Gastroesophageal sphincter (tissue), 4 donors: ENCODE results near the gene IL2RG. TPM values are rescaled to one million over a fixed set of nuclear protein-coding genes. Genes with fewer than 3 reads are reported as not detected.

Experiments
- ATAC-seq: fragments of 150-250 bp; one replicate; pipeline ENCODE4 v1.9.1; 2016; ENCODE audit warnings: mild to moderate bottlenecking, moderate library complexity
- H3K27ac ChIP-seq, 4 donors: fragments of 200-600 bp; sonication (generic) in 3 of 4; 1 replicate in 3 of 4; 2 replicates in 1 of 4; pipeline ENCODE4 v1.5.1; 2016 to 2019
- H3K27me3 ChIP-seq: fragments of 200-600 bp; sonication (generic); one replicate; pipeline ENCODE4 v1.5.1; 2019
- H3K36me3 ChIP-seq, 2 donors: fragments of 200-600 bp; sonication (generic); one replicate each; pipeline ENCODE4 v1.5.1; 2019; ENCODE audit warnings: control low read depth in 1 of 2
- H3K4me1 ChIP-seq, 3 donors: fragments of 200-600 bp; sonication (generic); 1 replicate in 2 of 3; 2 replicates in 1 of 3; pipeline ENCODE4 v1.5.1; 2016 to 2019; ENCODE audit warnings: control low read depth in 2 of 3
- H3K4me3 ChIP-seq, 2 donors: fragments of 200-600 bp; sonication (generic); one replicate each; pipeline ENCODE4 v1.5.1; 2019; ENCODE audit warnings: mild to moderate bottlenecking in 1 of 2, moderate library complexity in 1 of 2
- H3K9me3 ChIP-seq, 3 donors: fragments of 200-600 bp; sonication (generic); one replicate each; pipeline ENCODE4 v1.5.1; 2017 to 2019; ENCODE audit warnings: control low read depth in 2 of 3
- EP300 ChIP-seq: sonication (generic); formaldehyde crosslinking; IDR thresholded peaks from one replicate; pipeline ENCODE4 v1.6.1; 2017; ENCODE audit warnings: antibody characterized with exemption, mild to moderate bottlenecking
- POLR2A ChIP-seq, 2 donors: fragments of 450-650 bp; IDR thresholded peaks; one replicate each; pipeline ENCODE4 v1.6.1; 2017; ENCODE audit warnings: antibody characterized with exemption in 2 of 2, mild to moderate bottlenecking in 2 of 2, moderate library complexity in 1 of 2
- POLR2AphosphoS5 ChIP-seq: sonication (generic); formaldehyde crosslinking; IDR thresholded peaks from one replicate; pipeline ENCODE4 v1.6.1; 2017; ENCODE audit warnings: antibody characterized with exemption
- WGBS, 2 donors: methylation state at CpG; one replicate each; pipeline ENCODE4 v1.1.5; 2018; ENCODE audit warnings: low coverage in 1 of 2; 5-methylcytosine and 5-hydroxymethylcytosine counted together
- total RNA-seq, 4 donors: library from RNA; depleted of rRNA; stranded (reverse); fragments of >200 nt; gene quantifications; one replicate each; pipeline ENCODE4 v1.1.0, GENCODE V29; 2016
- TF ChIP-seq, protein P1 (sequence below), 4 experiments: fragments of 200-600 bp in 2 of 4; fragments of 450-650 bp in 2 of 4; sonication (generic) in 1 of 4; IDR thresholded peaks; one replicate each; pipeline ENCODE4 v1.5.1; 2017 to 2019; ENCODE audit warnings: antibody characterized with exemption in 4 of 4, mild to moderate bottlenecking in 2 of 4, moderate library complexity in 2 of 4

IL2RG gene
- total RNA-seq, 4 donors from 2014 or later: 0.62 to 6.3 (median 3.7) TPM

GRCh38 chrX:71098951-71099506, 12.3 kb downstream of the IL2RG start:
- Histone ChIP-seq H3K4me3 (no peak overlapping the region), H3K36me3 (peaks cover 0 to 6% of the 10 kb centered on the region in 2 donors), H3K9me3 (no peaks in the 10 kb centered on the region), H3K4me1 (peaks cover 0 to 26% (median 0%) of the 10 kb centered on the region in 3 donors), H3K27ac (no peak overlapping the region), H3K27me3 (no peaks in the 10 kb centered on the region)
- no peak for ATAC-seq
- TF ChIP-seq, protein P1, sequence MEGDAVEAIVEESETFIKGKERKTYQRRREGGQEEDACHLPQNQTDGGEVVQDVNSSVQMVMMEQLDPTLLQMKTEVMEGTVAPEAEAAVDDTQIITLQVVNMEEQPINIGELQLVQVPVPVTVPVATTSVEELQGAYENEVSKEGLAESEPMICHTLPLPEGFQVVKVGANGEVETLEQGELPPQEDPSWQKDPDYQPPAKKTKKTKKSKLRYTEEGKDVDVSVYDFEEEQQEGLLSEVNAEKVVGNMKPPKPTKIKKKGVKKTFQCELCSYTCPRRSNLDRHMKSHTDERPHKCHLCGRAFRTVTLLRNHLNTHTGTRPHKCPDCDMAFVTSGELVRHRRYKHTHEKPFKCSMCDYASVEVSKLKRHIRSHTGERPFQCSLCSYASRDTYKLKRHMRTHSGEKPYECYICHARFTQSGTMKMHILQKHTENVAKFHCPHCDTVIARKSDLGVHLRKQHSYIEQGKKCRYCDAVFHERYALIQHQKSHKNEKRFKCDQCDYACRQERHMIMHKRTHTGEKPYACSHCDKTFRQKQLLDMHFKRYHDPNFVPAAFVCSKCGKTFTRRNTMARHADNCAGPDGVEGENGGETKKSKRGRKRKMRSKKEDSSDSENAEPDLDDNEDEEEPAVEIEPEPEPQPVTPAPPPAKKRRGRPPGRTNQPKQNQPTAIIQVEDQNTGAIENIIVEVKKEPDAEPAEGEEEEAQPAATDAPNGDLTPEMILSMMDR (IDR thresholded peaks at IDR 0.05): no peak
- TF ChIP-seq POLR2A (IDR thresholded peaks at IDR 0.05): no peak
- no peak for TF ChIP-seq EP300
- no peak for TF ChIP-seq POLR2AphosphoS5
- whole genome bisulfite sequencing, 2 donors: 62 to 79% methylated on average over 4 of the region's 5 CpGs

DNA sequence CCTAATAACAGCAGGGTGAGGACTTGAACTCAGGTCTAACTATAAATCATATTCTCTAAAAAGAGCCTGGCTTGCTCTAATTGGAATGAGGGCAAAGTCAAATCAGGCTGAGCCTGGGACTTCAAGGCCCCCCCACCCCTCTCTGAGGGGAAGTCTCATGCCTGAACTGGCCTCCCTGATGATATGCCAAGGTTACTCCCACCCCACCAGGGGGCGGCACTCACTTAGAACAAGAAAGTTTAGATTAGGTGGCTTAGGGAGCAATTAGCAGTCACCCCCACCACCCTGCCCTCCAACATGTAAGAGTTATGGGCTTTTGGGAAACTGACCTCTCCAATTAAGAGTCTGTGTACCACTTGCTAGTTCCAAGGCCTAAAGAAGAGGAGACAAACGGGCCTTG, 13.1 kb downstream of the IL2RG start:
- no peaks in the 10 kb centered on the region for H3K9me3 ChIP-seq
- no peak for ATAC-seq
- peaks cover 0 to 26% (median 0%) of the 10 kb centered on the region in 3 donors for H3K4me1 ChIP-seq
- H3K4me3 ChIP-seq: no peak overlapping the region
- H3K27ac ChIP-seq: no peak overlapping the region
- peaks cover 0 to 6% of the 10 kb centered on the region in 2 donors for H3K36me3 ChIP-seq
- no peaks in the 10 kb centered on the region for H3K27me3 ChIP-seq
- TF ChIP-seq, protein P1 (IDR thresholded peaks at IDR 0.05): peak; percentile 21 to 57 (median 32)
- no peak for TF ChIP-seq POLR2A (IDR thresholded peaks at IDR 0.05)
- no peak for TF ChIP-seq POLR2AphosphoS5
- 20% methylated on average over 1 of the region's 2 CpGs; no CpG with 5 or more reads in 1 of the 2 donors for WGBS, 2 donors

DNA sequence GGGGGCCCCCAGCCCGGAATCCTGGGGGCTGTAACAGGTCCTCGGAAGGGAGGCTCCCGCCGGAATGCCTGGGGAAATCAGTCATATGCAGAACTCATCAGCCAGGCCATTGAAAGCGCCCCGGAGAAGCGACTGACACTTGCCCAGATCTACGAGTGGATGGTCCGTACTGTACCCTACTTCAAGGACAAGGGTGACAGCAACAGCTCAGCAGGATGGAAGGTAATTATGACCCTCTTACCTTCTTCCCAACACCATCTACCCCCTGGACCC, 14.7 kb downstream of the IL2RG start:
- Histone ChIP-seq H3K36me3 (peaks cover 0 to 6% of the 10 kb centered on the region in 2 donors), H3K9me3 (no peaks in the 10 kb centered on the region), H3K27ac (peak overlapping the region in 2 of 4 donors; percentile 81 to 85), H3K27me3 (no peaks in the 10 kb centered on the region), H3K4me1 (peaks cover 0 to 26% (median 0%) of the 10 kb centered on the region in 3 donors), H3K4me3 (peak overlapping the region; percentile 62 to 72)
- TF ChIP-seq POLR2A (IDR thresholded peaks at IDR 0.05): no peak
- TF ChIP-seq, protein P1 (IDR thresholded peaks at IDR 0.05): no peak
- TF ChIP-seq POLR2AphosphoS5: no peak
- TF ChIP-seq EP300: no peak
- no peak for ATAC-seq
- 40% methylated on average over 1 of the region's 9 CpGs; no CpG with 5 or more reads in 1 of the 2 donors for WGBS, 2 donors

DNA sequence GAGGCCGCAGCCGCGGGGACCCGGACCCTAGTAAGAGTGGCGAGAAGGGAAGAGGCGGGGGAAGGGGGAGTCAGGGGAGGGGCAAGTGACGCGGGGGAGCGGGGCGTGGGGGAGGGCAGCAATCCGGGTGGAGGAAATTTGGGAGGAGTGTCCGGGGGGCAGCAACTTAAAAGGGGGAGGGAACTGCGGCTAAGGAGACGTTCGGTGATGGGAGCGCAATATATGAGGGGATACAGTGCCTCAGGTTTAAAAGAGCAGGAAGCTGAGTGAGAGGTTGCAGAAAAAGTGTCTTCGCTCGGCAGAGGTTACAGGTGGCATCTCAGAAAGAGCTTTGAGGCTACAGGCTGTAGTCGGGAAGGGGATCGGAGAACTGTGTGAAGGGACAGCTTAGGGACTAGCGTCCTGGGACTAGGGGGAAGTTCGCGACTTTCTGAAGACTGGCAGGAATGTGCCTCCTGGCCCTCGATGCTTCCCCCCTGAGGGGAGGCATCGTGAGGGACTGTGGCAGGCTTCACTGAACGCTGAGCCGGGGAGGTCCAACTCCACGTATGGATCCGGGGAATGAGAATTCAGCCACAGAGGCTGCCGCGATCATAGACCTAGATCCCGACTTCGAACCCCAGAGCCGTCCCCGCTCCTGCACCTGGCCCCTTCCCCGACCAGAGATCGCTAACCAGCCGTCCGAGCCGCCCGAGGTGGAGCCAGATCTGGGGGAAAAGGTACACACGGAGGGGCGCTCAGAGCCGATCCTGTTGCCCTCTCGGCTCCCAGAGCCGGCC, 15.2 kb downstream of the IL2RG start:
- WGBS, 2 donors: 0 to 31% methylated on average over 10 to 15 of the region's 46 CpGs
- Histone ChIP-seq H3K4me3 (peak overlapping the region; percentile 62 to 72), H3K27me3 (no peaks in the 10 kb centered on the region), H3K36me3 (peaks cover 0 to 4% of the 10 kb centered on the region in 2 donors), H3K27ac (peak overlapping the region; percentile 73 to 85 (median 78)), H3K4me1 (peaks cover 0 to 26% (median 0%) of the 10 kb centered on the region in 3 donors), H3K9me3 (no peaks in the 10 kb centered on the region)
- TF ChIP-seq POLR2A (IDR thresholded peaks at IDR 0.05) (no peak), POLR2AphosphoS5 (no peak), EP300 (no peak)
- TF ChIP-seq, protein P1 (IDR thresholded peaks at IDR 0.05): no peak
- ATAC-seq: peak; percentile 66

- TF ChIP-seq EP300 (no peak), POLR2AphosphoS5 (no peak), POLR2A (IDR thresholded peaks at IDR 0.05) (no peak)
- TF ChIP-seq, protein P1 (IDR thresholded peaks at IDR 0.05): no peak
- peak within 1 kb of the TSS; percentile 73 to 85 (median 78) for H3K27ac ChIP-seq
- no peaks in the 10 kb centered on the region for H3K9me3 ChIP-seq
- H3K4me3 ChIP-seq: peak within 1 kb of the TSS; percentile 62 to 72
- no peaks in the 10 kb centered on the region for H3K27me3 ChIP-seq
- H3K36me3 ChIP-seq: no peaks in the 10 kb centered on the region
- peaks cover 0 to 26% (median 0%) of the 10 kb centered on the region in 3 donors for H3K4me1 ChIP-seq
- ATAC-seq: peak; percentile 96
- WGBS, 2 donors: 4 to 20% methylated on average over 15 to 22 of the region's 29 CpGs
These were observed 15.8 kb downstream of the IL2RG start, which contains the start of gene FOXO4 for GRCh38 chrX:71095555-71095980. FOXO4 (plus strand) TSS chrX:71095851; CDS start chrX:71096529, 678 bp downstream.
